A673 (cell line): Measurements from ENCODE around the gene KCND3. TPM values are rescaled to one million over a fixed set of nuclear protein-coding genes. Genes with fewer than 3 reads are reported as not detected.

Experiments
- BruUV-seq: library from RNA; stranded (reverse); fragments of 400-500 nt; replicated peaks from 2 replicates; lab custom pipeline; 2021; lab: Mats Ljungman, UMichigan
- CTCF ChIA-PET: fragments of 300-600 bp; sonication (Branson Sonifier 250); formaldehyde crosslinking; loops from one replicate; lab custom pipeline; 2022; ENCODE audit warnings: antibody characterized with exemption; lab: Charles Lee
- POLR2A ChIA-PET: fragments of 300-600 bp; sonication (Branson Sonifier 250); formaldehyde crosslinking; loops from one replicate; lab custom pipeline; 2022; ENCODE audit warnings: antibody characterized with exemption; ENCODE audit not compliant: low non-redundant PET; lab: Charles Lee
- DNase-seq: peaks from one replicate; pipeline ENCODE4 v3.0.0-alpha.2; 2015; ENCODE audit warnings: low spot score
- H3K27ac ChIP-seq: fragments of 200-600 bp; sonication (generic); 2 replicates; pipeline ENCODE4 v1.5.1; 2016; ENCODE audit warnings: mixed run types, low read depth, mild to moderate bottlenecking, mixed read lengths, antibody characterized with exemption, low read length; ENCODE audit not compliant: poor library complexity, severe bottlenecking
- H3K27me3 ChIP-seq: fragments of 200-600 bp; sonication (generic); replicated peaks from 2 replicates; pipeline ENCODE4 v1.6.1; 2017; ENCODE audit warnings: mixed run types, low read depth, mild to moderate bottlenecking, mixed read lengths, antibody characterized with exemption, low read length; ENCODE audit not compliant: insufficient read depth, poor library complexity
- H3K36me3 ChIP-seq: fragments of 200-600 bp; sonication (generic); 2 replicates; pipeline ENCODE4 v1.6.1; 2016; ENCODE audit warnings: mixed run types, mild to moderate bottlenecking, mixed read lengths, antibody characterized with exemption, low read length; ENCODE audit not compliant: insufficient read depth, poor library complexity, severe bottlenecking
- H3K4me1 ChIP-seq: fragments of 200-600 bp; sonication (generic); 2 replicates; pipeline ENCODE4 v1.6.1; 2017; ENCODE audit warnings: mixed run types, mild to moderate bottlenecking, mixed read lengths, antibody characterized with exemption, low read length; ENCODE audit not compliant: insufficient read depth, poor library complexity, severe bottlenecking
- H3K4me3 ChIP-seq: fragments of 200-600 bp; sonication (generic); 2 replicates; pipeline ENCODE4 v1.5.1; 2016; ENCODE audit warnings: low read depth, mixed run types, mild to moderate bottlenecking, mixed read lengths, low read length; ENCODE audit not compliant: poor library complexity, severe bottlenecking
- H3K9me3 ChIP-seq: fragments of 200-600 bp; sonication (generic); 2 replicates; pipeline ENCODE4 v1.6.1; 2016; ENCODE audit warnings: mixed run types, low read depth, mild to moderate bottlenecking, mixed read lengths, antibody characterized with exemption, low read length; ENCODE audit not compliant: poor library complexity, severe bottlenecking
- EZH2 ChIP-seq: fragments of 200-600 bp; sonication (generic); IDR thresholded peaks from 2 replicates; pipeline ENCODE4 v1.6.1; 2017; ENCODE audit warnings: borderline replicate concordance, low read depth, mild to moderate bottlenecking, mixed read lengths, antibody characterized with exemption, low read length; ENCODE audit not compliant: poor library complexity, severe bottlenecking
- intact Hi-C: fragments of 100-400 bp; cut with micrococcal nuclease; formaldehyde crosslinking; loops from one replicate; pipeline ENCODE4 v1.10.0; 2022; ENCODE audit not compliant: unreplicated experiment
- total RNA-seq: library from RNA; stranded (reverse); gene quantifications from 2 replicates; pipeline ENCODE4 v1.2.3, GENCODE V29; 2021
- TF ChIP-seq, protein P1 (sequence below): fragments of 300-800, 200-600 bp; sonication (generic); conservative IDR thresholded peaks from 2 replicates; pipeline ENCODE4 v1.5.1; 2017; ENCODE audit warnings: low read depth, mild to moderate bottlenecking, antibody characterized with exemption, low read length, moderate library complexity, mixed read lengths

The KCND3 gene
- total RNA-seq, 1 experiment from 2014 or later = not detected

DNA sequence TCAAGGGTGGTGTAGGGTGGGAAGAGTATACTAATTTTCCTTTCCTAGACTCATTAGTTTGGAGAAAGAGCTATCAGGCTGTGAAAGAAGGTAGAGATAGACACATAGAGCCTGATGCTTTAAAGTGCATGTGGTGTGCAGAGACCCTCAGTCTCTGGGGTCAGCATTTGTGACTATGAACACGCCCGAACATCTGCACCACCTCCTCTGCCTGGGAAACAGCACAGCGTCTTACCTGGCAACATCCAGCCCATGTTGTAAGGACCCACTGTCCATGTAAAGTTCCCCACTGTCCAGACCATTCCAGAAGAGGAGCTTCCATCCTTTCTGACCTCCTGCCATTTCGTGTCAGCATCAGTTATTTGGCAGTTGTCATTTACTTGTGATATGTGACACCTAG lies 83.4 kb downstream of the KCND3 start:
- ChIA-PET POLR2A (no interaction called here), CTCF (no interaction called here)
- no peaks in the 10 kb centered on the region for H3K9me3 ChIP-seq
- DNase-seq = no peak
- no peak overlapping the region for H3K27ac ChIP-seq
- no TSS peak for BruUV-seq
- H3K36me3 ChIP-seq = no peaks in the 10 kb centered on the region
- H3K4me3 ChIP-seq = no peak overlapping the region
- intact Hi-C loops = no loop called here
- TF ChIP-seq EZH2 = no peak
- TF ChIP-seq, protein P1, sequence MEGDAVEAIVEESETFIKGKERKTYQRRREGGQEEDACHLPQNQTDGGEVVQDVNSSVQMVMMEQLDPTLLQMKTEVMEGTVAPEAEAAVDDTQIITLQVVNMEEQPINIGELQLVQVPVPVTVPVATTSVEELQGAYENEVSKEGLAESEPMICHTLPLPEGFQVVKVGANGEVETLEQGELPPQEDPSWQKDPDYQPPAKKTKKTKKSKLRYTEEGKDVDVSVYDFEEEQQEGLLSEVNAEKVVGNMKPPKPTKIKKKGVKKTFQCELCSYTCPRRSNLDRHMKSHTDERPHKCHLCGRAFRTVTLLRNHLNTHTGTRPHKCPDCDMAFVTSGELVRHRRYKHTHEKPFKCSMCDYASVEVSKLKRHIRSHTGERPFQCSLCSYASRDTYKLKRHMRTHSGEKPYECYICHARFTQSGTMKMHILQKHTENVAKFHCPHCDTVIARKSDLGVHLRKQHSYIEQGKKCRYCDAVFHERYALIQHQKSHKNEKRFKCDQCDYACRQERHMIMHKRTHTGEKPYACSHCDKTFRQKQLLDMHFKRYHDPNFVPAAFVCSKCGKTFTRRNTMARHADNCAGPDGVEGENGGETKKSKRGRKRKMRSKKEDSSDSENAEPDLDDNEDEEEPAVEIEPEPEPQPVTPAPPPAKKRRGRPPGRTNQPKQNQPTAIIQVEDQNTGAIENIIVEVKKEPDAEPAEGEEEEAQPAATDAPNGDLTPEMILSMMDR = no peak
- no peaks in the 10 kb centered on the region for H3K27me3 ChIP-seq
- peaks cover 17% of the 10 kb centered on the region for H3K4me1 ChIP-seq

DNA sequence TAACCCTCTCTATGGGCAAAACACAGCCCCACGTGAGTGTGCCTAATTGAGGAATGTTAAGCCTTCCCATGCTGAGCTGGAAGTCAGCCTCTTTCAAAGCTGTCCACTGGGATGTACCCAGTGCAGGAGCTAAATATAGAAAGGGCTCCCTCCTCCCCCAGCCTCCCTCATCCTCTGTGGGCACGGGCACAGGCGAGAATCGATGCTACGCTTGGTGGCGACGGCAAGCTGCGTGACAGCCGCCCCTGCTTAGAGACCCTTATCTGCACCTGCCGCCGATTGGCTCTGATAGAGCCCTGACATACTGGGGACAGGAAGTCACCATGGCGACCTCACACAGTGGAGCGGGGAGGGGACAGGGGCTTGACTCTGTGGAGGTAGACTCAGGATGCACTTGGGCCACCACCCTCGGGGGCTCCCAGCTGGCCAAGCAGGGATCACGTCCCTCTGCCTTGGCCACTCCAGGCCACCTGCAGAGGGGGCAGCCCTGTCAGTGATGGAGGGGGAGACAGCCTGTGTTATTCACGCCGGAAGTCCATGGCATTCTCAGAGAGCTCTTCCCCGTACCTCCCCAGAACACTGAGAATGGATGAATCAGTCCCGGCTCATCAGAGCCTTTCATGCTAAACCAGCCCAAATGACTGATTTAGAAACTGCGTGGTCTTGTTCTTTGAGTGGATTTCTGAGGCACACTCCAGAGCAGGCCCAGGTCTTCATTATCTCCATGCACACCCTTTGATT lies 84.8 kb downstream of the KCND3 start:
- POLR2A ChIA-PET = interaction anchor here (0.7 kb wide), 1 partner anchor 56 kb away, joined by 4 read pairs; no protein-coding TSS in a partner anchor

DNA sequence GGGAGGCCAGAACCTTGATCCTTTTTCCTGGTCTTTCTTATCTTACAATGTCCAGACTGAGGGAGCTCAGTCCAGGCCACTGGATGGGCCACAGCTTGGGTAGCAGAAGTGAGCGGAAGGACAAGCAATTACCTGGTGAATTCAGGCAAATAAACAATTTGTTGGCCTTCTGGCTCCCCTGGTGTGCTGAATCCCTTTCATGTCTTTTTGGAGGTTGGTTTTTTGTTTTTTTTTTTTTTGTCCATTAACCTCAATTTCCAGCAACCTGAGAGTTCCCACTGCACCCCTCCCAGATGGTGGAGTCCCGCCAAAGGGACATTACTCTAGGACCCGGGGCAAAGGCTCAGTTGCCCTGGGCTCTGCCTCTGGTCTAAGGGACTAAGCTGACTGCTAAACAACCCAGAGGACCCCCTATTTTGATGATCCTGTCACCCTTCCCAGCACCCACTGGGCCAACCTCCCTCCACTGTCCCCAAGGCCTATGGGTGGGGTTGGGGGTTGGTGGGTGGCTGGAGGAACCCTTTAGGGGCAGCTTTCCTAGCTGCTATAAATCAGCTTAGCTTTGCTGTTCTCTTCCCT lies 85.5 kb downstream of the KCND3 start:
- ChIA-PET CTCF (no interaction called here), POLR2A (interaction anchor here (0.7 kb wide), 1 partner anchor 56 kb away, joined by 4 read pairs; no protein-coding TSS in a partner anchor)
- Histone ChIP-seq H3K4me1 (peaks cover 17% of the 10 kb centered on the region), H3K27me3 (no peaks in the 10 kb centered on the region), H3K36me3 (no peaks in the 10 kb centered on the region), H3K9me3 (no peaks in the 10 kb centered on the region), H3K27ac (no peak overlapping the region), H3K4me3 (no peak overlapping the region)
- DNase-seq = no peak
- BruUV-seq = no TSS peak
- no peak for TF ChIP-seq EZH2
- TF ChIP-seq, protein P1 = no peak
- intact Hi-C loops = no loop called here

More for the DNA sequence above, 84.8 kb downstream of the KCND3 start:
- H3K4me1 ChIP-seq = peaks cover 17% of the 10 kb centered on the region
- CTCF ChIA-PET = no interaction called here
- no TSS peak for BruUV-seq
- no peak for TF ChIP-seq EZH2
- TF ChIP-seq, protein P1 = no peak
- H3K9me3 ChIP-seq = no peaks in the 10 kb centered on the region
- intact Hi-C loops = no loop called here
- H3K27ac ChIP-seq = no peak overlapping the region
- H3K4me3 ChIP-seq = no peak overlapping the region
- H3K27me3 ChIP-seq = no peaks in the 10 kb centered on the region
- H3K36me3 ChIP-seq = no peaks in the 10 kb centered on the region
- peak; percentile 79 for DNase-seq
